Ishikawa (cell line): ENCODE measurements around the gene SSC4D.
A peak's percentile ranks its signal among the peaks of the same experiment; 100 is the strongest.
"Not testable (repeated sequence)": the region's sequence is repeated elsewhere in the genome, so short reads cannot be mapped to it uniquely, and the experiment has no call there.

Source experiments
- CEBPB ChIP-seq: IDR thresholded peaks from 2 replicates; pipeline ENCODE4 v1.6.1; 2012
- CREB1 ChIP-seq: IDR thresholded peaks from 2 replicates; pipeline ENCODE4 v1.6.1; 2012; ENCODE audit warnings: low read depth
- EGR1 ChIP-seq: IDR thresholded peaks from 2 replicates; pipeline ENCODE4 v1.6.1; 2012
- EP300 ChIP-seq: IDR thresholded peaks from 2 replicates; pipeline ENCODE4 v1.6.1; 2012; ENCODE audit warnings: borderline replicate concordance
- FOXM1 ChIP-seq: IDR thresholded peaks from 2 replicates; pipeline ENCODE4 v1.6.1; 2012; ENCODE audit warnings: low read depth, borderline replicate concordance
- MAX ChIP-seq: IDR thresholded peaks from 2 replicates; pipeline ENCODE4 v1.6.1; 2012
- NFIC ChIP-seq: IDR thresholded peaks from 2 replicates; pipeline ENCODE4 v1.6.1; 2012
- RAD21 ChIP-seq: IDR thresholded peaks from 2 replicates; pipeline ENCODE4 v1.6.1; 2012; ENCODE audit warnings: low read depth
- REST ChIP-seq: IDR thresholded peaks from 2 replicates; pipeline ENCODE4 v1.6.1; 2012; ENCODE audit warnings: low read depth, mild to moderate bottlenecking
- TAF1 ChIP-seq: IDR thresholded peaks from 2 replicates; pipeline ENCODE4 v1.6.1; 2012; ENCODE audit warnings: low read depth, mild to moderate bottlenecking
- TCF12 ChIP-seq: IDR thresholded peaks from 2 replicates; pipeline ENCODE4 v1.6.1; 2012; ENCODE audit warnings: low read depth
- TEAD4 ChIP-seq: IDR thresholded peaks from 2 replicates; pipeline ENCODE4 v1.6.1; 2012
- YY1 ChIP-seq: IDR thresholded peaks from 2 replicates; pipeline ENCODE4 v1.6.1; 2012; ENCODE audit warnings: low read depth

GRCh38 chr7:76443846-76444245, 34.3 kb upstream of the SSC4D start:
- not testable (repeated sequence) for TF ChIP-seq TCF12, YY1, MAX, EP300, CREB1, TAF1, RAD21, FOXM1, EGR1, REST, CEBPB, TEAD4
- peak; percentile 39; the same call in 1 of the 2 replicates for TF ChIP-seq NFIC
